WTC11 (cell line): ENCODE results near the gene GIPC2. TPM values are rescaled to one million over a fixed set of nuclear protein-coding genes. Genes with fewer than 3 reads are reported as not detected.

Experiments
- ATAC-seq: fragments of 200-7000 bp; cut with Tn5 transposase; 2 replicates; pipeline ENCODE4 v1.10.0; 2021; ENCODE audit warnings: mild to moderate bottlenecking, moderate library complexity
- CTCF ChIA-PET: fragments of 300-600 bp; sonication (Branson Sonifier 250); formaldehyde crosslinking; loops from one replicate; lab custom pipeline; 2021; ENCODE audit warnings: antibody characterized with exemption; lab: Charles Lee
- POLR2A ChIA-PET: fragments of 350-600 bp; sonication (Branson Sonifier 250); formaldehyde crosslinking; loops from one replicate; lab custom pipeline; 2021; ENCODE audit warnings: antibody characterized with exemption; lab: Charles Lee
- DNase-seq: peaks from one replicate; pipeline ENCODE4 v3.0.0; 2021; ENCODE audit warnings: low spot score
- H3K27ac Mint-ChIP-seq: 2 replicates; pipeline ENCODE4 v1.8.0; 2021; ENCODE audit warnings: mixed read lengths
- H3K27me3 Mint-ChIP-seq: 2 replicates; pipeline ENCODE4 v1.8.0; 2021; ENCODE audit warnings: low read depth, mild to moderate bottlenecking, moderate library complexity, mixed read lengths
- H3K36me3 Mint-ChIP-seq: 2 replicates; pipeline ENCODE4 v1.8.0; 2021; ENCODE audit warnings: mixed read lengths
- H3K4me1 Mint-ChIP-seq: 2 replicates; pipeline ENCODE4 v1.8.0; 2022; ENCODE audit warnings: mixed read lengths
- H3K4me3 Mint-ChIP-seq: 2 replicates; pipeline ENCODE4 v1.8.0; 2021; ENCODE audit warnings: mild to moderate bottlenecking, moderate library complexity, mixed read lengths
- H3K9me3 Mint-ChIP-seq: 2 replicates; pipeline ENCODE4 v1.8.0; 2021; ENCODE audit warnings: mixed read lengths
- CDX4 ChIP-seq: fragments of 250-450 bp; sonication (Bioruptor Pico); IDR thresholded peaks from 2 replicates; pipeline ENCODE4 v1.9.0; 2021; ENCODE audit warnings: moderate library complexity, mild to moderate bottlenecking, inconsistent platforms, borderline replicate concordance
- CREB1 ChIP-seq: sonication (generic); formaldehyde crosslinking; IDR thresholded peaks from 2 replicates; pipeline ENCODE4 v1.8.0; 2023; ENCODE audit warnings: mild to moderate bottlenecking, missing genetic modification reagents
- CREM ChIP-seq: sonication (generic); formaldehyde crosslinking; IDR thresholded peaks from 2 replicates; pipeline ENCODE4 v1.8.1; 2022; ENCODE audit warnings: mild to moderate bottlenecking, missing genetic modification reagents, moderate library complexity
- ESRRA ChIP-seq: sonication (generic); formaldehyde crosslinking; IDR thresholded peaks from 2 replicates; pipeline ENCODE4 v1.8.1; 2022; ENCODE audit warnings: mild to moderate bottlenecking, missing genetic modification reagents, borderline replicate concordance
- ETV6 ChIP-seq: sonication (generic); formaldehyde crosslinking; IDR thresholded peaks from 2 replicates; pipeline ENCODE4 v1.8.1; 2022; ENCODE audit warnings: mild to moderate bottlenecking, missing genetic modification reagents
- FOXK1 ChIP-seq: sonication (generic); formaldehyde crosslinking; IDR thresholded peaks from 2 replicates; pipeline ENCODE4 v1.8.0; 2022; ENCODE audit warnings: mild to moderate bottlenecking, moderate library complexity, missing genetic modification reagents
- GRHL2 ChIP-seq: fragments of 250-450 bp; sonication (Bioruptor Pico); IDR thresholded peaks from 2 replicates; pipeline ENCODE4 v1.8.0; 2022; ENCODE audit warnings: mild to moderate bottlenecking, moderate library complexity; ENCODE audit not compliant: insufficient replicate concordance, severe bottlenecking
- HMGXB4 ChIP-seq: sonication (generic); formaldehyde crosslinking; IDR thresholded peaks from 2 replicates; pipeline ENCODE4 v1.8.1; 2023; ENCODE audit warnings: mild to moderate bottlenecking, moderate library complexity, missing genetic modification reagents
- MAX ChIP-seq: sonication (generic); formaldehyde crosslinking; IDR thresholded peaks from 2 replicates; pipeline ENCODE4 v1.8.0; 2022; ENCODE audit warnings: mild to moderate bottlenecking, missing genetic modification reagents
- MXD4 ChIP-seq: fragments of 250-450 bp; sonication (Bioruptor Pico); IDR thresholded peaks from 2 replicates; pipeline ENCODE4 v1.8.0; 2021; ENCODE audit warnings: mild to moderate bottlenecking, moderate library complexity, borderline replicate concordance
- NFE2L1 ChIP-seq: sonication (generic); formaldehyde crosslinking; IDR thresholded peaks from 2 replicates; pipeline ENCODE4 v1.8.1; 2023; ENCODE audit warnings: missing genetic modification reagents
- NFYB ChIP-seq: sonication (generic); formaldehyde crosslinking; conservative IDR thresholded peaks from 2 replicates; pipeline ENCODE4 v1.8.0; 2022; ENCODE audit warnings: low read depth, missing genetic modification reagents
- NR1H2 ChIP-seq: sonication (generic); formaldehyde crosslinking; IDR thresholded peaks from 2 replicates; pipeline ENCODE4 v1.9.0; 2021; ENCODE audit warnings: mild to moderate bottlenecking, moderate library complexity, missing genetic modification reagents
- NR2C2 ChIP-seq: sonication (generic); formaldehyde crosslinking; IDR thresholded peaks from 2 replicates; pipeline ENCODE4 v1.8.0; 2022; ENCODE audit warnings: mild to moderate bottlenecking, missing genetic modification reagents
- PRDM15 ChIP-seq: sonication (generic); formaldehyde crosslinking; IDR thresholded peaks from 2 replicates; pipeline ENCODE4 v1.8.0; 2022; ENCODE audit warnings: missing genetic modification reagents
- PREB ChIP-seq: sonication (generic); formaldehyde crosslinking; IDR thresholded peaks from 2 replicates; pipeline ENCODE4 v1.8.1; 2022; ENCODE audit warnings: mild to moderate bottlenecking, missing genetic modification reagents, moderate library complexity, borderline replicate concordance
- PRRX2 ChIP-seq: fragments of 250-450 bp; sonication (Bioruptor Pico); IDR thresholded peaks from 2 replicates; pipeline ENCODE4 v1.8.0; 2021; ENCODE audit warnings: mild to moderate bottlenecking
- ZBTB43 ChIP-seq: sonication (generic); formaldehyde crosslinking; IDR thresholded peaks from 2 replicates; pipeline ENCODE4 v1.8.1; 2023; ENCODE audit warnings: mild to moderate bottlenecking, missing genetic modification reagents
- ZSCAN18 ChIP-seq: fragments of 250-450 bp; sonication (Bioruptor Pico); IDR thresholded peaks from 2 replicates; pipeline ENCODE4 v2.1.2; 2022; ENCODE audit warnings: mild to moderate bottlenecking, moderate library complexity
- total RNA-seq: library from RNA; stranded (reverse); gene quantifications from 3 replicates; pipeline ENCODE4 v1.2.3, GENCODE V29; 2021

The GIPC2 gene
- total RNA-seq, 1 experiment from 2014 or later = 0.83 TPM

GRCh38 chr1:78070210-78070609 is 24.4 kb downstream of the GIPC2 start:
- H3K27ac Mint-ChIP-seq = no peak overlapping the region
- TF ChIP-seq ZSCAN18 = no peak
- no peak for TF ChIP-seq CREB1
- TF ChIP-seq NR1H2 (CRISPR knock-in tag) = no peak
- TF ChIP-seq PRRX2 = no peak
- TF ChIP-seq NR2C2 (CRISPR knock-in tag) = no peak
- TF ChIP-seq CDX4 = no peak
- no peak for TF ChIP-seq ESRRA (CRISPR knock-in tag)
- no peak for TF ChIP-seq ZBTB43 (CRISPR knock-in tag)
- TF ChIP-seq CREM = no peak
- TF ChIP-seq MXD4 (CRISPR knock-in tag) = no peak
- TF ChIP-seq GRHL2 (CRISPR knock-in tag) = no peak
- no peak for TF ChIP-seq NFE2L1 (CRISPR knock-in tag)
- TF ChIP-seq FOXK1 (CRISPR knock-in tag) = no peak
- TF ChIP-seq PREB (CRISPR knock-in tag) = no peak
- no peak for TF ChIP-seq PRDM15 (CRISPR knock-in tag)
- no peak for TF ChIP-seq HMGXB4 (CRISPR knock-in tag)
- no peak for TF ChIP-seq NFYB
- no peak for TF ChIP-seq ETV6 (CRISPR knock-in tag)
- no peak for TF ChIP-seq MAX
- TF ChIP-seq, all 79 proteins: peak for 0
- ATAC-seq (no peak), DNase-seq (no peak)
- no peak overlapping the region for H3K4me3 Mint-ChIP-seq
- POLR2A ChIA-PET = no interaction called here
- CTCF ChIA-PET = no interaction called here
- H3K9me3 Mint-ChIP-seq = no peaks in the 10 kb centered on the region
- H3K27me3 Mint-ChIP-seq = no peaks in the 10 kb centered on the region
- H3K36me3 Mint-ChIP-seq = no peaks in the 10 kb centered on the region
- H3K4me1 Mint-ChIP-seq = no peaks in the 10 kb centered on the region
